GM12878 (cell line): ENCODE results near the gene FEZF2. TPM values are rescaled to one million over a fixed set of nuclear protein-coding genes. Genes with fewer than 3 reads are reported as not detected.

Experiments
- ATAC-seq: fragments of 200-7000 bp; cut with Tn5 transposase; 3 replicates; pipeline ENCODE4 v1.9.1; 2020; ENCODE audit warnings: mild to moderate bottlenecking, moderate library complexity
- BruUV-seq: library from RNA; stranded (reverse); fragments of 400-500 nt; replicated peaks from 2 replicates; lab custom pipeline; 2021; lab: Mats Ljungman, UMichigan
- CTCF ChIA-PET: fragments of 300-600 bp; sonication (Branson Sonifier 250); formaldehyde crosslinking; extraction: SDS; loops from one replicate; lab custom pipeline; 2021; ENCODE audit warnings: inconsistent platforms; lab: Yijun Ruan, JAX
- POLR2A ChIA-PET: fragments of 350-600 bp; formaldehyde crosslinking; extraction: SDS; loops from one replicate; lab custom pipeline; 2021; ENCODE audit warnings: inconsistent platforms; lab: Charles Lee
- RAD21 ChIA-PET: fragments of 300-600 bp; sonication (Branson Sonifier 250); formaldehyde crosslinking; loops from one replicate; lab custom pipeline; 2023; ENCODE audit warnings: antibody characterized with exemption; ENCODE audit not compliant: unreplicated experiment; lab: Charles Lee
- SMC1A ChIA-PET: fragments of 300-600 bp; sonication (Branson Sonifier 250); formaldehyde crosslinking; loops from one replicate; lab custom pipeline; 2023; ENCODE audit not compliant: unreplicated experiment, uncharacterized antibody; lab: Charles Lee
- DNase-seq: peaks from one replicate; pipeline ENCODE4 v3.0.0-alpha.2; 2011; ENCODE audit warnings: low read depth, low spot score
- FAIRE-seq: peaks from 3 replicates; lab custom pipeline; 2011; peaks lifted over from hg19 to GRCh38; lab: Jason Lieb, UNC
- H2AFZ ChIP-seq: 2 replicates; pipeline ENCODE4 v1.6.0; 2011; ENCODE audit warnings: low read depth, low read length, control low read depth; ENCODE audit not compliant: control insufficient read depth
- H3K27ac ChIP-seq: 2 replicates; pipeline ENCODE4 v1.5.1; 2011; ENCODE audit warnings: control low read depth; ENCODE audit not compliant: control insufficient read depth, insufficient read depth
- H3K27me3 ChIP-seq, 2 experiments: replicated peaks in 1 of 2; 2 replicates each; pipeline versions ENCODE4 v1.6.0 to v1.6.1; 2011; ENCODE audit warnings: low read length in 1 of 2; ENCODE audit not compliant: control insufficient read depth in 2 of 2, insufficient read depth in 2 of 2
- H3K36me3 ChIP-seq, 2 experiments: 2 replicates each; pipeline ENCODE4 v1.5.1; 2011; ENCODE audit warnings: low read length in 1 of 2; ENCODE audit not compliant: control insufficient read depth in 2 of 2, insufficient read depth in 2 of 2
- H3K4me1 ChIP-seq: 2 replicates; pipeline ENCODE4 v1.6.1; 2011; ENCODE audit warnings: mild to moderate bottlenecking, low read length, moderate library complexity, mixed read lengths; ENCODE audit not compliant: control insufficient read depth, insufficient read depth
- H3K4me2 ChIP-seq: 2 replicates; pipeline ENCODE4 v1.6.0; 2011; ENCODE audit warnings: control low read depth; ENCODE audit not compliant: control insufficient read depth, insufficient read depth
- H3K4me3 ChIP-seq: fragments of 200-600 bp; sonication (generic); 2 replicates; pipeline ENCODE4 v1.5.1; 2016
- H3K79me2 ChIP-seq: 2 replicates; pipeline ENCODE4 v1.6.0; 2011; ENCODE audit warnings: low read length; ENCODE audit not compliant: control insufficient read depth, insufficient read depth
- H3K9ac ChIP-seq: 2 replicates; pipeline ENCODE4 v1.8.0; 2011; ENCODE audit warnings: low read length, control low read depth, mixed read lengths; ENCODE audit not compliant: control insufficient read depth, insufficient read depth
- H3K9me3 ChIP-seq: replicated peaks from 3 replicates; pipeline ENCODE4 v1.5.1; 2011; ENCODE audit warnings: mild to moderate bottlenecking, low read length; ENCODE audit not compliant: control insufficient read depth, insufficient read depth
- H4K20me1 ChIP-seq: 2 replicates; pipeline ENCODE4 v1.6.0; 2011; ENCODE audit not compliant: control insufficient read depth, insufficient read depth
- CBFB ChIP-seq: IDR thresholded peaks from 2 replicates; pipeline ENCODE4 v1.6.1; 2016; ENCODE audit warnings: antibody characterized with exemption, low read depth
- CEBPB ChIP-seq, 2 experiments: fragments of 150-350 bp in 1 of 2; IDR thresholded peaks; 2 replicates each; pipeline ENCODE4 v1.6.1; 2012 to 2014; ENCODE audit warnings: low read depth in 2 of 2, low read length in 2 of 2, borderline replicate concordance in 1 of 2, inconsistent platforms in 1 of 2
- ESRRA ChIP-seq: IDR thresholded peaks from 2 replicates; pipeline ENCODE4 v1.6.1; 2012; ENCODE audit warnings: mild to moderate bottlenecking, low read length, improper control_type of control experiment
- GABPA ChIP-seq: IDR thresholded peaks from 2 replicates; pipeline ENCODE4 v1.6.1; 2014; ENCODE audit warnings: antibody characterized with exemption, low read depth, mild to moderate bottlenecking, inconsistent platforms
- HDAC2 ChIP-seq: fragments of 200-600 bp; sonication (generic); IDR thresholded peaks from 2 replicates; pipeline ENCODE4 v1.6.1; 2017
- MEF2A ChIP-seq: IDR thresholded peaks from 2 replicates; pipeline ENCODE4 v1.6.1; 2011; ENCODE audit warnings: low read depth, mild to moderate bottlenecking, low read length, moderate library complexity; ENCODE audit not compliant: insufficient read depth
- PAX5 ChIP-seq: IDR thresholded peaks from 2 replicates; pipeline ENCODE4 v1.6.1; 2011; ENCODE audit warnings: low read depth, low read length, borderline replicate concordance
- RB1 ChIP-seq: fragments of 450-650 bp; formaldehyde crosslinking; IDR thresholded peaks from 2 replicates; pipeline ENCODE4 v1.6.1; 2017; ENCODE audit warnings: mild to moderate bottlenecking, borderline replicate concordance
- SIX5 ChIP-seq: IDR thresholded peaks from 2 replicates; pipeline ENCODE4 v1.6.1; 2011; ENCODE audit warnings: mild to moderate bottlenecking, low read depth, low read length, moderate library complexity; ENCODE audit not compliant: severe bottlenecking
- ZNF274 ChIP-seq: IDR thresholded peaks from one replicate; pipeline ENCODE4 v1.8.0; 2011; ENCODE audit not compliant: insufficient read length, insufficient read depth
- WGBS: methylation state at CpG from one replicate; pipeline ENCODE4 v1.1.6; 2016; ENCODE audit warnings: low lambda C conversion rate; ENCODE audit not compliant: insufficient replicate concordance, insufficient coverage; ENCODE audit errors: missing lambda C conversion rate; 5-methylcytosine and 5-hydroxymethylcytosine counted together
- in situ Hi-C: fragments of 300-500 bp; cut with MboI; formaldehyde crosslinking; loops from 9 replicates; pipeline ENCODE4 v1.14.3; 2018; ENCODE audit warnings: mixed read lengths
- intact Hi-C: fragments of 100-400 bp; cut with micrococcal nuclease; formaldehyde crosslinking; loops from one replicate; pipeline ENCODE4 v1.14.2; 2022; ENCODE audit not compliant: unreplicated experiment
- polyA plus RNA-seq, 11 experiments: library from polyadenylated mRNA; depleted of rRNA in 4 of 11; unstranded in 6 of 11; stranded (reverse) in 5 of 11; fragments of >200 nt; fragmentation: Nextera tagmentation in 4 of 11; fragmentation: Illumina TruSeq in 1 of 11; extraction: Ambion mirVana in 4 of 11; extraction: Trizol in 1 of 11; gene quantifications; 1 replicate in 1 of 11; 2 replicates in 10 of 11; pipeline versions ENCODE4 v1.2.1 to v1.2.3, GENCODE V29; 2011 to 2016; ENCODE audit warnings: inconsistent platforms in 2 of 11, missing spikeins in 2 of 11, low read depth in 1 of 11
- total RNA-seq, 4 experiments: library from RNA; depleted of rRNA in 3 of 4; stranded (reverse); fragments of >200 nt in 3 of 4; fragmentation: Illumina TruSeq in 1 of 4; extraction: Trizol in 1 of 4; gene quantifications; 2 replicates each; pipeline versions ENCODE4 v1.2.1 to v1.2.3, GENCODE V29; 2013 to 2021

The FEZF2 gene
- total and polyA plus RNA-seq, 10 of the 15 experiments (the other 5 are each of a cell fraction or from before 2014, with no cell fraction given), result not detected

- no peak overlapping the region for H2AFZ ChIP-seq
- POLR2A ChIA-PET, result no interaction called here
- BruUV-seq, result no TSS peak
- FAIRE-seq (no peak), DNase-seq (no peak), ATAC-seq (no peak)
- H3K9ac ChIP-seq, result no peak overlapping the region
- SMC1A ChIA-PET, result no interaction called here
- CTCF ChIA-PET, result no interaction called here
- H3K4me1 ChIP-seq, result no peaks in the 10 kb centered on the region
- in situ Hi-C loops, result no loop called here
- no peaks in the 10 kb centered on the region for H3K9me3 ChIP-seq
- H3K79me2 ChIP-seq, result no peaks in the 10 kb centered on the region
- H3K27ac ChIP-seq, result no peak overlapping the region
- RAD21 ChIA-PET, result interaction anchor here (0.6 kb wide), 1 partner anchor 1057 kb away, joined by 3 read pairs; no protein-coding TSS in a partner anchor
- no peak overlapping the region for H3K4me2 ChIP-seq
- H3K4me3 ChIP-seq, result no peak overlapping the region
- no peaks in the 10 kb centered on the region for H4K20me1 ChIP-seq
- TF ChIP-seq ESRRA (no peak), ZNF274 (no peak), CBFB (no peak), HDAC2 (no peak), RB1 (no peak), SIX5 (no peak), CEBPB (IDR thresholded peaks at IDR 0.05; ENCODE audit: borderline replicate concordance in 1 of 2, low read depth in 2 of 2, low read length in 2 of 2) (no peak), MEF2A (no peak), PAX5 (no peak), GABPA (no peak)
- 10% methylated on average over 3 of the region's 3 CpGs for WGBS
- H3K36me3 ChIP-seq, result no peaks in the 10 kb centered on the region
- no peaks in the 10 kb centered on the region; a peak in 1 of 4 replicates for H3K27me3 ChIP-seq
- intact Hi-C loops, result no loop called here
Observed at GRCh38 chr3:62387251-62387650, 13.9 kb upstream of the FEZF2 start.
